GM20431 (cell line): Measurements from ENCODE around the gene TNFSF15.

ENCODE experiments used
- in situ Hi-C: fragments of 300-500 bp; cut with MseI, MboI; formaldehyde crosslinking; loops from one replicate; pipeline ENCODE4 v1.15.0; 2020; ENCODE audit warnings: low sequenced_read_pairs; ENCODE audit not compliant: unreplicated experiment

TNFSF15 gene

DNA sequence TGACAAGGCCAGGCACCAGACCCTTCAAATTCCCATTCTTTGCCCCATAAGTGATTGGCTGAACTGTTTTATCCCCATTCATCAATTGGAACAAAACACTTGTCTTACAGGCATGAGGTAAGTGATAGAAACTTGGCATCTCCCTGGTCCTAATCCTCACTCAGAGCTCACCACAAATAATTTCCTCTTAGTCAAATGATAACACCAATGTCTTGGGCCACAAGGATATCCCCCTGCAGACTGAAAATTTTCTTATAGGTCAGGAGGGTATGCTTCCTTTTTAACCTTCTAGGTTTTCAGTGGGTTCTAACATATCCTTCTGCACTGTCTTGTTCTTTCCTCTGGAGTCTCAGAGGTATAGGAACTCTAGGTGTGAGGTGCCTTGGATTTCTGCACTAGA lies 14.5 kb downstream of the TNFSF15 start:
- in situ Hi-C loops, result no loop called here

DNA sequence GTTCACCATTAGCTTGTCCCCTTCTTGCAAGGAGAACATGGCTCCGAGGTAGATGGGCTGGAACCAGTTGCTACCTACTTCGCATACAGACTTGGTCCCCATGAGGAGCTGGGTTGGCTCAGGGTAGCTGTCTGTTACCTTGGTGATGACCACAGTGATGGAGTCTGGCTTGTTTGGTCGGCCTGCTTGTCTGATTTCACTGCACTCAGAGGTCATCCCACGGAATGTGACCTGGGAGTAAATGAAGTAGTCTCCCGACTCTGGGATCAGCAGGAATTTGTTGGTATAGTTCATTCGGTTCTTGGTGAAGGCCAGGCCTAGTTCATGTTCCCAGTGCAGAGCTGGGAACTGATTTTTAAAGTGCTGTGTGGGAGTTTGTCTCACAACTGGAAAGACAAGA lies 15.3 kb downstream of the TNFSF15 start:
- in situ Hi-C loops, result no loop called here

DNA sequence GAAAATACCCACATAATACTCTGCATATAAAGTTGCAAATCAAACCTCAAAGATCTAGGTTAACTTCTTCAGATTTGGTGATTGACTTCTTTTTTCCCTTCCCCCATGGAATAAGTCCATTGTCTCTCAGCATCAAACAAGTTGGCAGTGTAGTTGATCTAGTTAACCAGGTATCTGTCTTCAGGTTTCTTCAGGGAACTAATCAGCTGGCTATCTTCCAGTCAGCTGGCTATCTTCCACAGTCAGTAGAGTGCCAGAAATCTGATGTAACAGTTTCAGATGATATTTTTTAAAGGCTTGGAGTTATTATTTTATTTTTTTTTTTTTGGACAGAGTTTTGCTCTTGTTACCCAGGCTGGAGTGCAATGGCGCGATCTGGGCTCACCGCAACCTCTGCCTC lies 16.8 kb downstream of the TNFSF15 start:
- in situ Hi-C loops, result no loop called here

DNA sequence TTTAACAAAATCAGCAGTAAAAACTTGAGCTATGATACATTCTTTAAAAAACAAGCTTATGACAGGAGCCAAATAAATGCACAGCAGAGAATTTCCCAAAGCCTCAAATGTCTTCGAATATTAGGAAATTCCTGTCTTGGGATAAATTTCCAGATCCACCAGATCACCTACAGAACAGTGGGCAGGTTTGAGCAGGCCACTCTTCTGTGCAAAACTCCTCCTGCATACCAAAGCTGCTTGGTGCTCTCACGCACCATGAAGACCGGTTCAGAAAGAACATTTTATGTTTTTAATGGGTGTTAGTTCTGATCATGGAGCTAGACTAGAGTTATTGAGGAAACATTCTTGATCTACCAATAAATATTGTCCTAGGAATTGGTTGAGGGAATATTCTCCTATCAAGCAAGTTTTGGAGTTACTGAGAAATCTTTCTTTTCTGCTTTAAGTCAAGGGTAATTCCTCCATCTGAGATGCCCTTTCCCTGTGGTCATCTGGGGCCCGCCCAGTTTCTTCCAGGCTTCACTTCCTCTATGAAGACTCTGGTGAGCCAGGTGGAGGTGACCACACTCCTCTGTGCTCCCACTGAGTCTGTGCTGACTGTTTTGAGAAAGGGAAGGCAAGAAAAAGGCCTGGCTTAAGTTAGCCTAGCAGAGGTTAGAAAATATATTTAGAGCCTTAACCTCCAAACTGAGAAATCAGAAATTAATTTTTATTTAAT lies 17.9 kb downstream of the TNFSF15 start:
- in situ Hi-C loops, result no loop called here

DNA sequence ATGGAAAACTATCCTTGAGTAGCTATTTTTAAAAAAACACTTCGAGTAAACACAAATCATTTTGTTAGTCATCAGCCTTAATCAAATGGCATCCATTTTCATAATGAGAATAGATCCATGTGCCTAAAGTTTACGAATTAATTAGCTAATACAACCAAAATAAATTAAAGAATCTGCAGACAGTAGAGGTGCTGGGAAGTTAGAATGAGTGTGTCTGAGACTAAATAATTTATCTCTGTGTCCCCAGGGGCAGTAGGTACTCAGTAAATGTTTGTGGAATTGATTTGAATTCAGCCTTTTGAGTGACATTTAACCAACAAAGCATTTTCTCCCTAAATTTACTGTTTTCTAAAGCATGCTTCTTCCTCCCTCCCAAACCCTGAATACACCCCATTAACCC lies 18.6 kb downstream of the TNFSF15 start:
- in situ Hi-C loops, result no loop called here

DNA sequence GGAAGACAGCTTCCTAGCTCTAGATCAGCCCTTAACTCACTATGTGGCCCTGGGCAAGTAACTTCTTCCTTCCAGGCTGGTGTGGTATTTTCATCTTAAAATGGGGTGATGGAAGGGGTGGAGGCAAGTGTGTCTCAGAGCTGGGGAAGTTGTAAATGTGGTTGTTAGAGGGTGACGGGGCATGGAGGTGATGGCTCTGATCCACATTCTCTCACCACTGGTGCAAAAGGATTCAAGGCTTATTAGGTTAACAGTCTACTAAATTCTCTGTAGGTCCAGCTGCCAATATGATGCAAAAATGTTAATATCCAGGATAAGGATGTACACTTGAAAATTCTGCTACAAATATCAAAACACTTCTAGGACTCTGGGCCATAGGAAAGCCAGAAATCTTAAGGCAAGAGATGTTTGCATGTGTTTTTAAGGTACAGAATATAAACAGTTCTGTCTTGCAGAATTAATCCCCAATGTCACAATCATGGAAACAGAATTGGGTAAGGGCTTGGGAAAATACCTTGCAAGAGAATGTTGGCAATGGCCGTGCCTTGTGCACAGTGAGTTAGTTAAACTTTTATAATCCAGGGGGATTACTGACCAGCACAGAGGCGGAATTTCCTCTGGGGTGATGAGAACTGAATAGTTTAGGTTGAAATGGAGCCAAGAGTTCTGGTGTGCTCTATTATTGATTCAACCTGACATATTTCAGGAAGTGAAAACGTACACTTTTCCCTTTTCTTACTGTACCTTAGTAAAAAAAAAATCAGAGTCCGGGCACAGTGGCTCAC lies 19.8 kb downstream of the TNFSF15 start:
- in situ Hi-C loops, result no loop called here

DNA sequence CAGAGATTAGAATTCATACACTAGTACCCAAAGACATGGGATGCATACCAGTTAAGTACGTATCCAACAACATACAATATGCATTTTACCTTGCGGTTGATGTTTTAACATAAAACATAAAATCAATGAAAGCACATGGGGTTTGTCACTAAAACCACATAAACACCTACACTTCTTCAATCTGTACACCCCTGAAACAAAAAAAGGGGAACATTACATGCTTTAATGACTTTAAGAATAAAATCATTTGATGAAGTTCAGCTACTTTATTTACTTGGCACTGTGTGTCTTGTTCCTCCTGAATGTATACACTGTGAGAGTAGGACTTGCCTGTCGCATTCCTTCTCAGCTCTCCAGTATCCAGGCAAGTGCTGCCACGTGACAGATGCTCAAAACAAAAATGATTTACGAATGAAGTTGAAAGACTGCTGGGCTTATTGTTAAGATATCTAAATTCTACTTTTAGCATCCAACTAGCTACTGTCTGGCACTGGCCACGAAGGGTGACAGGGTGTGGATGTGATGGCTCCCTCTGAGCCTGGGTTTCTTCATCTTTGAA lies 21.0 kb downstream of the TNFSF15 start:
- in situ Hi-C loops, result no loop called here

DNA sequence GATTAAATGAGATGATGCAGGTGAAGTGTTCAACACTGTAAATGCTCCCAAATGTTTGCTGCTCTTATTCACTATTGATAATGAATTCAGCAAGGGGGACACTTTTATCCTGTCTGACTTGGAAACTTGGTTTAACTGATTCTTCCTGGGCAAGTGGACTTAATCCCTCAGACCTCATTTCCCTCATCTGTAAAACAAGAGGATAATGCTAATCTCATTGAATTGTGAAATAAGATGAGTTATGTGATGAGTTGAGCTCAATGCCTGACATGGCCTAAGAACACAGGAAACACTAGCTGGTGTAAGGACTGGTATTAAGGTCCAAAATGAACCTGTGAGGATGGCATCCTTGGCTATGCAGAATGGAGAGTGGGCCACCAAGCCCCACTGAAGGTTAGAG lies 23.3 kb downstream of the TNFSF15 start:
- in situ Hi-C loops, result no loop called here

DNA sequence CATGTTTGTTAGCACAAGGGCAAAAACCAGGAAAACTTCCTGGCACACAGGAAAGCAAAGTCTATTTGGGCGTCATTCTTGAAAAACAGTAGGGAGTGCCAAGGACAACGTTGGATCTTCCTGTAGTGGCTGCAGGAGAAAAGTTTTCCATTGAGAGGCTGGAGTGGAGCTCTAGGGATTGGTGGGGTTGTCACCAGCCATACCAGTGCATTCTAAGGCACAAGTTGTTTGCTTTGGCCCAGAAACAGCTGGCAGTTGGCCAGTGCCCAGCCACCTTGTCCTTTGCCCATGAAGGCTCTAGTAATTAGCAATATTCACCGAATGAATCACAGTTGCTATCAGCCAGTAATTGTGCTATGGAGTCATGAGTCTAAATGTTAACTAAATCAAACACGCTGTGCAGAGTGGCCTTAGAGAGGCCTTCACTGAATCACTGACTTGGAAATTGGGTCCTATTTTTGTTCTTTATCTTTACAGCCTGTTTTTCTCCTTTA lies 26.4 kb downstream of the TNFSF15 start:
- in situ Hi-C loops, result no loop called here

DNA sequence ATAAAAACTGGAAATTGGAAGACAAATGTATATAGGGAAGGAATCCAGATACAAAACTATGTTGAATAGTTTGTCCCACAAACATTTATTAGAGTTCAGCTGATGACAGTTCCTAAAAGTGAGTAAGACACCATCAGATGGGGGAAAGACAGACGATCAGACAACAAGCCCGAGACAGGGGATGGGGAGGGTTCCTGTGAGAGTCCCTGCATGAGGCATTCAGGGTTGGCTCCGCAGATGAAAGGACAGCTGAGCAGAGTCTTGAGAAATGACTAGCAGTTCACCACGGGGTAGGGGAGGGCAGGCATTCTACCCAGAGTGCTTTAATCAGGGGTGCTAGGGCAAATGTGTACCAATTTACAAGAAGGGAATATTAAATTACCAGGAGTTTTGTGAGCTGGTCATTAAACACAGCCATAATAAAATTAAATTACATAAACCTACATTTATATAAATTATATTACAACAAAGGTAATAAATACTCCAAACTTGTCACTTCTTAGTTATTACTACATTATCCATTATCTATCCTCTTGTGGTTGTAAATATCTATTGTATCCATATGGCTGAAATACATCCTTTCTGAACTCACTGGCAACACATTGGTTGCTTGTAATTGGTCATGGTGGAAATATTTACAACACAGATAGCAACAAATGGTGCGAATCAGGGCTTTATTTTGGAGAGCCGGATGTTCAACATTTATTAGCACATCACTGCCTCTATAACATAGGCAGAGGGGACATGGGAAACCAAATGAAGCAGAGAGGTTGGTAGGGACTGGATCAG lies 27.8 kb downstream of the TNFSF15 start:
- in situ Hi-C loops, result no loop called here

DNA sequence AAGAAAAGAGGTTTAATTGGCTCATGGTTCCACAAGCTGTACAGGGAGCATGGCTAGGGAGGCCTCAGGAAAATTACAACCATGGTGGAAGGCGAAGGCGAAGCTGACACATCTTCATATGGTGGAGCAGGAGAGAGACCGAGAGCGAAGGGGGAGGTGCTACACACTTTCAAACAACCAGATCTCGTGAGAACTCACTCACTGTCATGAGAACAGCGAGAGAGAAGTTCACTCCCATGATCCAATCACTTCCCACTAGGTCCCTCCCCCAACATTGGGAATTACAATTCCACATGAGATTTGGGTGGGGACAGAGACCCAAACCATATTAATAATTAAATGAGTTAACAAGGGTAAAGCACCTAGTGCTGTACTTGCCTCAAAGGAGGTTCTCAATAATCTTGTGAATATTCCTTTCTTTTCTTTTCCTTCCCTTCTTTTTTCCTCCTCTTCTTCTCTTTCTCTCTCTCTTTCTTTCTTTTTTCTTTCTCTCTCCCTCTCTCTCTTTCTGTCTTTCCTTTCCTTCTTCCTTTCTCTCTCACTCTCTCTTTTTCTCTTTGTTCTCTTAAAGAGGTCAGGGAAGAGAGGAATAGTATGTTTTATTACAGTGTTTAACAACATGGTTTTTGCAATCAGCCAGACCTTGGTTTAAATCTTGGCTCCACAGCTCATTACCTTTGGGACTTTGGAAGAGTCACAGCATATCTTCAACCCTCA lies 29.0 kb downstream of the TNFSF15 start:
- in situ Hi-C loops, result no loop called here

DNA sequence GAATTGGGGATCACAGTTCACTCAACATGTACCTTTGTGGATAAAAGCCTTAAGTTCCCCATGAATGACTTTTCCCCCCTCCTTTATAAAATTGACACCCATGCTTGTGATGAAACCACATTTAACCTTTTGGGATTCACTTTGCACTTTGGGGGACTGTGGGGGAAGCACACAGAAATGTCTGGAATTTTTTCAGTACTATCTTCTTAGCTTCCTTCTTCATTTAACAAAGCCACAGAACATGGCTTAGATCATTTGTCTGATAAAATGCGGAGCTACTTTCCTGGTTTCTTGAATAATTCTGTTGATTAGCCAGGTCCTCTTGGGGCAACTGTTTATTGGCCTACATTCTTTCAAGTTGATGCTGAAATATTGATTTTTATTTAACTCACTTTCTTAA lies 29.9 kb downstream of the TNFSF15 start:
- in situ Hi-C loops, result no loop called here

DNA sequence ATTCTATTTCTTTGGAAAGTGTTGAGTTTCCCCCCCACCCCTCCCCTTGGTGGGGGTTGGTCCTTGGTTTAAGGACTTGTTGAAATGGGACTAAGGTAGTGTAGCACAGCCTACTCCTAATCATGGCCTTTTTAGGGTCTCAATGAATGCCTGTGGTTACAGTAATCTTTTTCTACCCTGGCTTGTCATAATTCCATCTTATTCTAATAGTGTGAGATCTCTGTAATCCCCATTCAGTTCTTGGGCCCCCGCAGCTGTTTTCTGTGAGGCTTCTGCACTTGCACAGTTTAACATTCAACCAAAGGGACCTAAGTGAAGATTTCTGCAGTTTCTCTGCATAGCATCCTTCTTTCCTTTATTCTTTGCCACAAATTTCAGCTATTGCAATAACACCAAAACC lies 30.7 kb downstream of the TNFSF15 start:
- in situ Hi-C loops, result no loop called here

DNA sequence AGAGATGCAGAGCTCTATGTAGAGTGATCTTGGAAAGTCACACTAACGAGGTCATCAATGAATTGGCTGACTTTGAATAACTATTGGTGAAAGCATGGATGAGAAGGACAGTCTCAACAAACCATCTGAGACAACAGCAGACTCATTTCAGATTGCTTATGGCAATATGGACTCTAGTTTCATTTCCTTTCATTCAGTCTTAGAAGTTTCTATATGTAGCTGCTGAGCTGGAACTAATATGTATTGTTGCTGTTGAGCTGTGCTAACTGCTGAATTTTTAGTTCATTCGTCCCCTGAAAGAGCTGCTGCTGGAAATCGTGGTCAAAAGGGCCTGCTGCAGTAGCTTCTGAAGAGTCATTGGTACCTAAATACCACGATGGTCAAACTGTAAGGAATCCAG lies 31.3 kb downstream of the TNFSF15 start:
- in situ Hi-C loops, result no loop called here

DNA sequence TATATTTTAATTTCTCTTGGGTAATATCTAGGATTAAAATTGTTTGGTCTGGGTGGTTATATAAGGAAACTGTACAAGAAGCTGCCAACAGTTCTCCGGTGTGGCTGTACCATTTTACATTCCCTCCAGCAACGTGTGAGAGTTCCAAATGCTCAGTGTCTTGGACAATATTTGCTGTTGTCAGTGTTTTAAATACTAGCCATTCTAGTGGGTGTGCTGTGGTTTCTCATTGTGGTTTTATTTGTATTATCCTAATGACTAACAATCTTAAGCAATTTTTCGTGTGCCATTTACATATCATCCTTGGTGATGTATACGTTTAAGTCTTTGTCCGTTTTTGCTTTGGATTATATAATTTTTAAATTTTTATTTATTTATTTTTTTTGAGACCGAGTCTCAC lies 34.0 kb downstream of the TNFSF15 start:
- in situ Hi-C loops, result no loop called here

DNA sequence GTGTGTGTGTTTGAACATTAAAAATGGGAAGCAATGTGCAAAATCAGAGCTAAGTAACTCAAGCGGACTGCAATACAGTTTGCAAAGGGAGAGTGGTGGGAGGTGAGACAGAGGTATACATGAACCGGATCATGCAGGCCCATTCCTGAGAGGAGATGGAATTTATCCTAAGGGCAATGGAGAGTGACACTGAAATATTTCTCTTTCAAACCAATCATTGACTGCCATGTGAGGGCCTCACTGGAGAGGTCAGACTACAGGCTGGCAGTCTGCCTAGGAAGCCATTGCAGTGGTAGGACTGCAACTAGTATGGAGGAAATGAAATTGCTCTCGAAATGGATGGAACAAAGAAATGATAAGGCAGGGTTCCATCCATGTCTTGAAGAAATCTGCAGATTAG lies 34.8 kb downstream of the TNFSF15 start:
- in situ Hi-C loops, result no loop called here

DNA sequence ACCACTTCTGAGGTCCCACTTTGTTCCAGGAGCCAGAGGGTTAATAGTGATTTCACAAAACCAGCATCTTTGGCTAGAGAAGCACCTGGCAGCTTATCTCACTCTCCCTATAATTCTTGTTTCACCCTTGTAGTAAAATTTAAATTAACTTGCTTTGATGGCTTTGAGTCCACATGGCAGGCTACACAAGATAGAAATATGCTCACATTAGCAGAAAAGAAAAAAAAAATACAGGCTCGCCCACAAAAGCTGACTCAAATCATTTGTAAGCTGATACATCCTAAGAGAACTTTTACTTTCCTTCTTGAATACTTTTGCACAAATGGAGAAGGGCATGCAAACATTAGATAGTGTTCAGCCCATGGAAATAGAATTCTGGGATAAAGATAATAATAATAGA lies 36.2 kb downstream of the TNFSF15 start:
- in situ Hi-C loops, result no loop called here

DNA sequence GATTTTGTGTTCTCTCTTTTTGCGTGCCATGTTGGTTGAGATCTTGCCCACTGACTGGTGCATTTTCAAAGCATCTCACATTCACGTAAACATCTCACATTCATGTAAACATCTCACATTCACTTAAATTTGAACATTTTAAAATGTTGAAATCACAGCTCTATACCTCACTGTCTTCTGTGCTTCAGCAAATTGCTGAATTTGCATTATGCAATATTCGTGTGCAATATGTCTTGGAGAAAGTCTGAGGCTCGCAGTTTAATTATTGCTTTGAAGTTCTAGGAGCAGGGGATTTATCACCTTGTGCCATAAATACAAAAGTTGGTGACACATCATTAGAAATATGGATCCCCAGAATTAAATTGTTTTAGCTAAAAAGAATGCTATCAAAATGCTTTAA lies 42.6 kb downstream of the TNFSF15 start:
- in situ Hi-C loops, result no loop called here

DNA sequence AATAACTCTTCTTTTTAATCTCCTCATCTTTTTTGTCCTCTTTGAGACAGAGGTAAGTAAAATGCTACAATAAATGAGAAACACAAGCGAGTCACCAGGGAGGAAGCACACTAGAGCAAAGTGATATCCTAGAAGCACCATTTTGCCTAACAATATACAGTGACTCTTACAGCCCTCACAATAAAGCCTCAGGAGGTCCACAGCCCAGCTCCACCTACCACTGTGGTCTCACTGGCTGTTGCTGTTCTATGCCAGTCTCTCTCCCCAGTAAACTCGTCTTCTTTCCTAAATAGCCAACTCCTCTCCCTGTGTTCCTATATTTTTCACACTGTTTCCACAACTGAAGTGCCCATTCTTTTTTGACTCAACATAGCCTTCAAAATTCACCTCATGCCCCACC lies 44.3 kb downstream of the TNFSF15 start:
- in situ Hi-C loops, result no loop called here
